ENCODE results near the gene TGM5.
"Not testable (repeated sequence)": the region's sequence is repeated elsewhere in the genome, so short reads cannot be mapped to it uniquely, and the experiment has no call there.

TGM5 gene

DNA sequence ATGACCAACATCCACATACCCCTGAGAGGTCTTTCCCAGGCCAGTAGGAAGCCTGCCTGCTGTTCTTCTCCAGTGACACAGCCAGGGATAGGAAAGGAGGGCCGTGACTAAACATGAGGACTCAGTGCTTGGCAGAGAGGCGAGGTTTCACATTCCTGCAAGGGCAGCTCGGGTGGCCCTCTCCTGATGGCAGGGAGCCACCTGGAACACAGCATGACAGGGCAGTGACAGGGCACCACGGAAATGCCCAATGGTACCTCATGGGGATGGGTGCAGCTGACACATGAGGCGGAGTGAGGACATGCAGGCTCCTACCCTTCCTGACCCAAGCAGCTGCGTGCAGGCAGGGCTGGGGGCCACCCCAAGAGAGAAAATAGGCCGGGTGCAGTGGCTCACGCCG, 7.4 kb upstream of the TGM5 start:
- DNase-seq, result no peak

DNA sequence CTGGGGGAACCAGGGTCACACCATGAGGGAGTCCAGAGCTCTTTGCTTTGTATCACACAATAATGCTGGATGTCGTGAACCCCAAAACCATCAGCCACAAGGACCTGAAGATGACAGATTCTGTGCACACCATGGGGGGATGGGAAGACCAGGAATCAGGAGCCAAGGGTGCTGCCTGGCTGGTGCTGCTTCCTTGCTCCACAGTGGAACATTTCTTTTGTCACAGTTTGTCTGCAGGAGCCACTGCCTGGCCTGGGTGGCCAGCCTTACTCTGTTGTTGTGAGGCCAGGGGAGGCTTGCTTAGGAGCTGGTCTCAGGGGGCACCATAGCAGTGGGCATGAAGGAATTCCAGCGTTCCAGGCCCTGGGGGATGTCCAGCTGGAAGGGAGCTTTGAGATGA, 6.5 kb upstream of the TGM5 start:
- DNase-seq, result no peak

DNA sequence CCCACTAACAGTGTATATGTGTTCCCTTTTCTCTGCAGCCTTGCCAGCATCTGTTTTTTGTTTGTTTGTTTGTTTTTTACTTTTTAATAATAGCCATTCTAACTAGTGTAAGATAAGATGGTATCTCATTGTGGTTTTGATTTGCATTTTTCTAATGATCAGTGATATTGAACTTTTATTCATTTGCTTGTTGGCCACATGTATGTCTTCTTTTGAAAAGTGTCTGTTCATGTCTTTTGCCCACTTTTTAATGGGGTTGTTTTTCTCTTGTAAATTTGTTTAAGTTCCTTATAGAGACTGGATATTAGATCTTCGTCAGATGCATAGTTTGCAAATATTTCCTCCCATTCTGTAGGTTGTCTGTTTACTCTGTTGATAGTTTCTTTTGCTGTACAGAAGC, 5.2 kb upstream of the TGM5 start:
- not testable (repeated sequence) for DNase-seq

DNA sequence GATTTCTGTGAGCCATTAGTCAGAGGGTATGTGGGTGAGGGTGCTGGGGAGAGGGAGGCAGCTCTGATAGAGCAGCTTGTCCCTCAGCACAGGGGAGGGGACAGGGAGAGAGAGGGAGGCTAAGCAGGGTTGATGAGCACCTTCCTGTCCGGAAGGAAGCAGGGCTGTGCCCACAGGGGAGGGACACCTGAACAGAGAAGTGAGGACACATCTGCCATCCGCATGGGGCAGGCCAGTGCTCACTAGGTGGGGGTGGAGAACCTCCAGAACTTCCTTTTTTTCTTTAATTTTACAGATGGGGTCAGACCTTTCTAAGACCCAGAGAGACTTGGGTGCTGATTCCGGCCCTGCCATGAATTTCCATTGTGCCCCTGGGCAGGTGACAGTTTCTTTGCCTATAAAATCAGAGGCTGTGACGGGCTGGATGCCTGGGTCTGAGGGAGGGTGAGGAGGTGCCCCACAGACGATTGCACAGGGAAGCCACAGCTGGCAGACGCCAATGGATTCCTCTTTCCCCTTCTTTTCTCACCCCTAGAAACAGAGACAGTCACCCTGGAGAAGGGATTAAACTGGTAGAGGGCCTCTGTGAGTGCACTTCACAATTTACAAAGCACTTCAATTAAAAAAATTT, 4.1 kb upstream of the TGM5 start:
- DNase-seq, result no peak

DNA sequence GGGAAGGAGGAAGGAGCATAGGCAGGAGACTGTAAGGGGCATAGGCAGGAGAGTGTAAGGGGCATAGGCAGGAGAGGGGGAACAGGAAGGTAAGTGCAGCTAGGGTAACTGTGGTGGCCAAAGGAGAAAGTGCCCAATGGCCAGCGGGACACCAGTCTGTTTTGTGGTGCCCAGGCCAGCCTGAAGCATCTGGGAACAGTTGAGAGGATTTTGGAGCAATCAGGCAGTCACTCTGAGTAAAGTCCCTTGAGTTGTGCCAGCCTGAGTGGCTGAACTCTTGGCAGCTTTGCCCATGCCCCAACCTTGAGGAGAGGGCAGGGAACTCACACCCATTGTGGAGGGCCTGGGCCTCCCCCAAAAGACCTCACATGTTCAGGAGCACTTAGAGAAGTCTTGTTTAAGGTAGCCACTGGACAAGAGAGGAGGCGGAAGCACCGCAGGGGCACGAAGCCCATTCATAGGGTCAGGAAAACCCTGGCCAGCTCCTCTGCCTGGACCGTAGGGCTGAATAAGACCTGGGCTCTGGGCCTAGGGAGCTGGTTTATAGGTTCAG, 3.5 kb upstream of the TGM5 start:
- DNase-seq, result no peak

DNA sequence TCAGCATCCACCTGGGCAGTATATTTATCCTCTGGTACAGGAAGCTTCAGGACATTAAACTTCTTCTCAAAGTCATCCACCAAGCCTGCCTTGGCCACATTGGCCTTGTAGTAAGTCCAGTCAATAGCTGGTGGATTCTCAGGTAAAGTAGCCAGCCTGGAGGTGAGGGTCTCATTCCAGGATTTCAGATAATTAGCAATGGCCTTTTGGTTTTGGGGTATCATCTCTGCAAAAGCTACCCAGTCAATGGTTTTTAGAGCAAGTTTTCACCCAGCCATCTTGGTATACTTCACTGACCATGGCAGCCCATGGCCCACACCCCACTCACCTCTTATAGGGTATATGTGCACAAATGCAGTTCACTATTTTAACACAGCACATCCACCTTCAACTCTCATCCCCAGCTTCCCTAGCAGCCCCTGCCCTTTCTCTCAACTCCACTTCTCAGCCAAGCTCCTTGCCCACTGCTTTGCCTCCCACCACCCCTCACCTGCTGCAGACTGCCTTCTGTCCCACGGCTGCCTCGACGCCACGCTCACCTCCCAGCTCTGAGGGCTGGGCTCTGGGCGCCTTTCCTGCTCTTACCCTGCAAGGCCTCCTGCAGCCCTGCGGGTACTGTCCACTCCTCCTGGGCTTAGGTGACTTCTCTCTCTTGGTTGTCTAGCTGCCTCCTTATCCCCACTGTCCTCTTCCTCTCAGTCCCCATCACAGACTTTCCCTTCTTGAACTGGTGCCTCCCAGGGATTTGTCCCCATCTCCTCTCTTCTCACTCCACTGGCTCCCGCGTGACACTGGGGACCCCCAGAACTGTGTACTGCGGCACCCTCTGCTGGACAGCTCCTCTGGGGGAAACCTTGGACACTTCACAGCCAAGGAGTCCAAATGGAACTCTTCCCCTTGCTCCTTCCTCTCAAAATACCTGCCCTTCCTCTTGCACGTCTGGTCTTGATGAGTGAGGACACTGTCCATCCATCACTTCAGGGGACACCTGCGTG, 1.7 kb upstream of the TGM5 start:
- no peak for DNase-seq

DNA sequence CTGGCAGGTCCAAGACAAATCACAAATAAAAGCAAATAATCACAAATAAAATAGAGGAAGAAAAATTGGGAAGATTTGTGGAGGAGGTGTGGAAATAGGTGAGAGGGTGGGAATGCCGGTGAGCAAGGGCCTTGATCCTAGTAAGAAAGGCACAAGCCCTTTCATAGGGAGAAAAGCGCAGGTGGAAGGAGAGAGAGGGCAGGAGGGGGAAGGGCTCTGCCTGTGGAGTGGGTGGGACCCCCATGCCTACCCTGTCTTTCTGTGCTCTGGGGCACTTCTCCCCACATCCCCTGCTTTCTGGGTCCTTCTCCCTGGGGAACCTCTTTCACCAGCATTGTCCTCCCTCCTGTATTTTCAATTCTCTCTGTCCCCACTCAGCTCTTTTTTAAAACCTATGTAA, 711 bp upstream of the TGM5 start:
- DNase-seq, result no peak

DNA sequence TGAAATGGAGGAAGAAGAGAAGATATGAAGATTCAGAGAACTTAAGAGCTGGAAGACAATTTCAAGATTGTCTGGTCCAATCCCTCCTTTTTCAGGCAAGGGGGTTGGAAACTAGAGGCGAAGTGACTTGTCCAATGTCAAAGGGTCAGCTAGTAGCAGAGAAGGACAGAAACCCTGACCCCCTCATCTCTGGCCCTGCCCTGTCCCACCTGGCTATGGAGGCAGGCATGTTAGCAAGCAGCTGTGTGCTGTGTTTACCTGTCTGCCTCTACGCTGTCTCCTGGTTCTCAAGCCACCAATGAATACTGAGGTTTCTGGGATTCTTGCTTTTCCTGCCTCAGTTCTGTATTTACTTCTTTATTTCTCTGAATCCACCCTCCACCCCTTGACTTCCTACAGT, 342 bp downstream of the TGM5 start:
- no peak for DNase-seq

DNA sequence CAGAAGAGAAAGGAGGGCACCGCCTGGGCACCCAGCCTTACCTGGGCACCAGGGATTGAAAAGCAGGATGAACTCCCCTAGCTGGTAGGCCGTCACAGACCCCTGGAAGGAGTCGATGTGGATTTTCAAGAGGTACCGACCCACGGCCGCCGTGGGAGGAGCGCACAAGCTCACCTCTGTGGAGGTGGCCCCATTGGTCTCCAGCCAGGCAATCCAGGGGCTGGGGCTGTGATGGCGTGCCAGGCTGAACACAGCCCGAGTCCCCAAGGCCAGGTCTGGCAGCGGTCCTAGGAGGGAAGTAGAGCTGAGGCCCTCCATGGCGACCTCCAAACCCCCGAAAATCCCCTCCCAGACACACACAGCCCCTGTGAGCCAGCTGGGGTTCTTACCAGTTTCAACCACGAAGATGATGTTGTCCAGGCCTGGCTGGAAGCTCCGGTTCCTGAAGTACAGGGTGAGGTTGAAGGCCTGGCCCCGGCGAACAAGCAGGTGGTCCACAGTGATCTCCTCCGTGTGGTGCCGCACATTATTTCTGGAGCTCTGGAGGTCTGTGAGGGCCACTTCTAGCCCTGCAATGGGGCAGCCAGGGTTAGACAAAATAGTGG, 6.6 kb downstream of the TGM5 start:
- no peak for DNase-seq

DNA sequence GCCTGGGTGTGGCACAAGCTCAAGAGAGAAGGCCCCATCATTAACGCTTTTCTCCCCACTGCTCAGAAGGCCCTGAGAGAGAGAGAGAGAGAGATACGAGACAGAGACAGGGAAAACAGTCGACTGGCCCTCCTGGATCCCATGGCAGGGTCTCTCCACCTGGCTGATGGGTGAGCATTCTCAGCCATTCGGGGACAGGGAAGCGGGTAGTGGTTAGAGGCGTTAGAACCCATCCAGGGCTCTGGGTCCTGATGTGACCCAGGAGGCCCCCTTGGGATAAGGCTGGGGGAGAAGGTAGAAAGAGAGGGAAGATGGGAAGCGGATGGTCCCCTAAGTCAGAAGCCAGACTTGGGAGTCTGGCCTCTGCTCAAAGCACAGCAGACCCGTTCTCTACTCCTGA, 7.9 kb downstream of the TGM5 start:
- no peak for DNase-seq

DNA sequence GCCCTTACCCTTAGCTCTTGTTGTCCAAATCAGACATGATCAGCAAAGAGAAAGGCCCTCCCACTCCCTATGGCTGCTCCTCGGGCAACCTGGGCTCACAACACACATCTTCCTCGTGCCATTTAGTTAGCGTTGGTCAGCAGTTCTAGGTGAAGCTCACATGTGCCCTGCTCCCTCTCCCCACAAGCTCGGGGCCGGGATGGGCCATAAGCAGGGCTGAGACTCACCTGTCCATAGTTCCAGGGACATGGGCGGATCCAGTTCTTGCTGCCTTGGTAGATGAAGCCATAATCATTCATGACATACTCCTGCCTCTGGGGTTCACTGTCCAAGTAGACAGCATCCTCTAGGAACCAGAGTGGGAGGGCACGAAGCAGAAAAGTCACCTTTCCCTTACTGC, 10.4 kb downstream of the TGM5 start:
- DNase-seq, result no peak

DNA sequence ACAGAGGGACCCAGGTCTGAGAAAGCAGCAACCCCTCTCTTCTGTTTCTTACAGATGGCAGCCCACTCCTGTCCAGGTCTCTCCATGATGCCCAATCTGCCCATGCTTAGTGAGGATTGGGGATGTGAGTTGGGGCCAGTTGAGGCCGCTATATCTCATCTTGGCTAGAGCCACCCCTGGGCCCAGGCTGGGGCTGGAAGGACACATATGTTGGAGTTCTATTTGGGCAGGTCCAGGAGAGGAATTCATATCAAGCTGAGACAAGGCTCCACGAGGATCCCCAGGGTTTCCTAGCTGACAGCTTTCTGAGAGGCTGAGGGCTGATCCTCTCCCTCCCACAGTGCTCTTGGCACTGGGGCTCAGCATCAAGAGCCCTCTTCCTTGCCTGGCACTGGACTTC, 11.4 kb downstream of the TGM5 start:
- no peak for DNase-seq

DNA sequence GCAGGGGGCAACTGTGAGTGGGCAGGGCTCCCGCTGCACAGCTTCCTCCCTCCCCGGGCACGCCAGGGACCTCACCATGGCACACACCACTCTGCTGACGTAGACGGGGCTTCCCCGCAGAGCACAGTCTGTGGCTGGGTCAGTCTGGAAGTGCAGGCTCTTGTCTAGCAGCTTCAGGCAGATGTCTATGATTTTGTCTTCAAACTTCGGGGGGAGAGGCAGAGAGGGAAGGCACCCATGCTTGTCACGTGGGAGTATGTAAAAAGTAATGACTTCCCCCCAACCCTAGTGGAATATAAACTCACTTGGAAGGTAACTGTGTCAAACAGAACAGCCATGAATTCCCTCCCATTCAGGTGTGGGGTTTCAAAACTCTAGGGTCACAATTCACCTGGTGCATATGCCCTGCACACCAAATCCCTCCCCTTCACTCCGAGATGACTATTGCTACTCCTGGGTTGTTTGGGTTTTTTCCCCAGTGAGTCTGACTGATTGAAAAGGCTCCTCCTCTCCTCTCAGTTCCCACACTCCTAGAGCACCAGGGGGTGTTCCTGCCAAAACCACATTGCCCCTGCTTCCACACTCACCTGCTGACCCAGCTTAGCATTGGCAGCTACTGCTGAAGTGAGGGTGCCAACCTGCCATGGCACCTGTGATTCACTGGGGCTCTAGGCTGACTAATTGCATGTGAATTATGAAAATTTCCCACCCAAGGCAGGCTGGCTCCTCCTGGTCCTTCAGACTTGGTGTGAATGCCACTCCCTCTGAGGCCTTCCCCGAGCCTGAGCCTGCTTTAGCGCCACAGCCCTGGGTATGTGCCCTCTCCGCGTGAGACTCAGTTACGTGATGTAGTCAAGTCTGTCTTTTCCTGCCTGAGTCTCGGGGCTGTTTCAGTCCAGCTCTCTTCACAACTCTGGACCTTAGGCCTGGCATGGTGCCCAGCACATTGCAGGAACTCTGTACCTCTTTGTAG, 13.0 kb downstream of the TGM5 start:
- no peak for DNase-seq

DNA sequence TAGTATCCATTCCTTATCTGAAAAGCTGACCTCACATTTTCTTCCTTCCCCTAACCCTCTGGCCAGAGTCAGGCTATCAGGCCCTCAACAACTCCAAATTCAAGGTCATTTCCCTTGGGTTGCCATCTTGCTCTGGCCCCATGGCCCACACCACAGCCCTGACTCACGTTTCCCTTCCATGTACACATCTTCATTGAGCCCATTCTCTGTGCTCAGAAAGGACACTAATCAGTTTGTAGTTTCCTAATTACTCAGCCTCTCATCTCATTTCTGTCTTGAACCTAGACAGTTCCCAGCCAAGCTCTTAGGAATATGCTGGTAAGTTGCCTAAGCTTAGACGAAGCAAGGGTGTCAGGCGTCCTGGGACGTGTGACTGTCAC, 14.9 kb downstream of the TGM5 start:
- DNase-seq, result no peak

DNA sequence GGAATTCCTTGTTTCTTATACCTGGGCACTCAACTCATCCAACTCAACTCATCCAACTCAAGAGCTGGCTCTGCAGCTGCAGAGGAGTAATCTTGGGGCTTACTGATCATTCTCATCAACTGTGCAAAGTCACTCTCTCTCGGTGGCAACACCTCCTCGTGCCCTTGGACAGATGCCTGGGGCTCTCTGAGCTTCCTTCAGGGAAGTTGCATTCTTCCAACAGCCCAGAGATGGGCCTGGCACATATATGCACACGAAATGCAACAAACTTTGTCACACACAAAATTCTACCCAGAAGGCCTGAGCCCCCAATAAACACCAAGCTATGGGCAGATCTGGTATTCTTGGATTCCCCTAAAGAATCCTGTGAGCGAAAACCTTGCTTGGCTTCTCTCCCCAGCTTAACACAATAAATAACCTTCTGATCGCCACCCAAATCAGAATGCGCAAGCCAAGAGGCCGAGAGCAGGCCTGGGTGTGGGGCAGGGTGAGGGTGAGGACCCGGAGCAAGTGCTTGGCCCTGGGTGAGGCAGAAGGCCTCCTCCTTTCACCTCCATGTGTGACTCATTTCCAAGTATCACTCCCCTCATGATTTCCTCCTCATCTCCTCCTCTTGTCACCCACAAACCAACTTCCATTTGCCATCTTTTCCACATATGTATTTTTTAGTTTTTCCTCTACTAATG, 15.4 kb downstream of the TGM5 start:
- no peak for DNase-seq

DNA sequence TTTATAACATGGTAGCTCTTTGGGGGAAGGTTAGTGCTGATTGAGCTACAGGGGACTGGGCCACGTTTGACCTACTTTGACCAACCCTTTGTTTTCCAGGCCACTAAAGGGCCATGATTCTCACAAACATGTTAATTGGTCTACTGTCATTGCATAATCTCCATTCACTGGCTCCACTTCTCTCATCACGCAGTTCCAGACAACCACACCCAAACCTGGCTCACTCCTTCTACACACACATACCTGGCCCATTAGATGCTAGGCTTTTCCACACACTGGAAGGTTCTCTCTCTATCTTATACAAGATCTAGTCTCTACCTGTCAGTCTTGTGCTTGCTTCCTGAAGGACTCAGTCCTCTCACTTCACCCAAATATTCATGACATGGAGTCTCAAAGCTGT, 15.9 kb downstream of the TGM5 start:
- DNase-seq, result no peak

DNA sequence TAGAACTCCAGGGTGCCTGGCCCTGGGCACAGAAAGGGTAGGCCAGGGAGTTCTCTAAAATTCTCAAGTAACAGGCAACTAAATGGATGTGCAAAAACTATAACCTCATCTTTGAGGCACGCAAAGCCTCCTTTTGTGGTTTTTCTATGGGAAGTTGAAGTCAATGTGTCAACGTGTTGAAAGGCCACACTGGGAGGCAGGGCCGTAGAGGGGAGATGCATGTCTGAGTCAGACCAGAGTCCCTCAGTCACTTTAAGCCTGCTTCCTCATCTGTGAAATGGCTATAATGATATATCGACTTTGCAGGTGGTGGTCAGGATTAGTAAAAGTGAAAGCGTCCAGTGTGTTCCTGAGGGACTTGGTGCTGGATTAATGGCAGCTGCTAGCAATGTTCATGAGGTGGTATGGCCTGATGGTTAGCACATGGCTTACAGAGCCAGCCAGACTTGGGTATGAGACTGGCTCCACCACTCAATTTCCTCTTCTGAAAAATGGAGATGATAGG, 17.0 kb downstream of the TGM5 start:
- no peak for DNase-seq

DNA sequence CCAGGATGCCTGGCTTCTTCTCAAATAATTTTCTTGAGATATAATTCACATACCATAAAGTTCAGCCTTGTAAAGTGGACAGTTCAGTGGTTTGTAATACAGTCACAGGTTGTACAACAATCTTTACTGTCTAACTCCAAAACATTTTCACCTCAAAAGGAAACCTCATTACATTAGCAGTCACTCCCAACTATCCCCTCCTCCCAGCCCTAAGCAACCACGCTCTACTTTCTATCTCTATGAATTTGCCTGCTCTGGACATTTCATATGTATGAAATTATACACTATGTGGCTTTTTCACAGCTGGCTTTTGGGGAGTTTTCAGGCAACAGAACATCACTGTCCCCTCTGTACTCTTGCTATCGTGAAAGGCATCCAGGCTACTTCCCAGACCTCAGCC, 17.5 kb downstream of the TGM5 start:
- no peak for DNase-seq

DNA sequence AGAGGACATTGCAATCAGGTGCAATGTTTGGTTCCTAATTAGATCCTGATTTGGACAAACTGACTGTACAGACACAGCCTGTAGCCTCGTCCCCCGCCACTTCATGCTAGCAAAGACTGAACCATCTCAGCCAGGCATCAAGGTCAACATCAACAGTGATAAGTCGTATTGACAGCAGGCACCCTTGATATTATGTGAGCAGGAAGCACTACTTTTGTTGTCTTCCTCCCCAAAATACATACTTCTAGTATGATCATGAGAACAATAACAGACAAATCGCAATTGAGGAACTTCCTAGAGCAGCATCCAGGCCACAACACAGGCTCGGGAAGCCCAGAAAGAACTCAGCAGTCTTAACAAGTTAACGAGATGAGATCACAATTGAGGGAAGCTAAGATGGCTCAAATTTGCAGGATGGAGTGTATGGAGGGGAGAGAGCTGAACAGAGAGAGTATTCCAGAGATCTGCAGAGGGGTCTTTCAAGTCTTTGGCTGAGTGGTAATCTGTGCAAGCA, 20.4 kb downstream of the TGM5 start:
- DNase-seq, result no peak

DNA sequence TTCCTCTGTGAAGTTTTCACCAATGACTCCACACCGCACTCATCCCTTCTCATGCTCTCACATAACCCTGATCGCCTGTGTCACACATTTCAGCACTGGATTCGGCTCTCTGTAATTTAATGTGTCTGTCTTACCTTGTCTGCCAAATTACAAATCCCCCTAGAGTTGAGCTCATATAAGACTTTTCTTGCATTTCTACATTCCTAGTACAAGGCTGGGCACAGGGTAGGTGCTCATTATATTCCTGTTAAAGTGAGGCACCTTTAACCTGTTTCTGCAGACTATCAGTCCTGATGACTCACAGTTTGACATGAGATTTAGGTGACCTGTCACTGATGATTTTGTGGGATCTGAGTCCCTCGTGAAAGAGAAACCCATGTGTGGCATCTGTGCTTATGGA, 22.6 kb downstream of the TGM5 start:
- no peak for DNase-seq

DNA sequence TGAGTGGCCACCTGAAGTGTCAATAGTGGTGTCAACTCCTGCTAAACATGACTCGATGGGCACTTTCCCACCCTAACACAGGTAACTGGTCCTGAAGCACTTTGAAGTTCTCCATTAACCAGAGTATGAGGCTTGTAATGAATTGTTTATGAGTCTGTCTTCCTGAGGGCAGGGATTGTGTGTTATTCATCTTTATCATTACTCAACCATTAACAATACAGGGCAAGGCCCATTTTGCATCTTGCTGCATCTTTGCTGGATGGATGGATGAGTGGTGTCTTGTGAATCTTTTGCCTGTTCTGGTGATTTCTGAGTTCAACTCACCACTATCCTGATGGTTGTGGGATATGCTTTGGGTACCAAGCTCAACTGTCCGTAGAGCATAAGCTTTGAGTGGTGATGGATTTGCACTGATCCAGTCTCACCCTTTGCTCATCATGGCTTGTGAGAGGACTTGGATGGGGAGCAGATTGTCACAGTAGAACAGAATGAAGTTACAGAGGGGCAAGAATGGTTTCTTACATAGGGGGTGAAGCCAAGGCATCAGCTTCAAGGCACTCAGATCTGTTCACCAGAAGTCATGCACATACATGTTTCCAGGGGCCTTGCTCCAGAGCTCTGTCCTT, 23.6 kb downstream of the TGM5 start:
- DNase-seq, result no peak

All from DMS53 (cell line).